ENCODE measurements around the gene SLC19A1.

DNA sequence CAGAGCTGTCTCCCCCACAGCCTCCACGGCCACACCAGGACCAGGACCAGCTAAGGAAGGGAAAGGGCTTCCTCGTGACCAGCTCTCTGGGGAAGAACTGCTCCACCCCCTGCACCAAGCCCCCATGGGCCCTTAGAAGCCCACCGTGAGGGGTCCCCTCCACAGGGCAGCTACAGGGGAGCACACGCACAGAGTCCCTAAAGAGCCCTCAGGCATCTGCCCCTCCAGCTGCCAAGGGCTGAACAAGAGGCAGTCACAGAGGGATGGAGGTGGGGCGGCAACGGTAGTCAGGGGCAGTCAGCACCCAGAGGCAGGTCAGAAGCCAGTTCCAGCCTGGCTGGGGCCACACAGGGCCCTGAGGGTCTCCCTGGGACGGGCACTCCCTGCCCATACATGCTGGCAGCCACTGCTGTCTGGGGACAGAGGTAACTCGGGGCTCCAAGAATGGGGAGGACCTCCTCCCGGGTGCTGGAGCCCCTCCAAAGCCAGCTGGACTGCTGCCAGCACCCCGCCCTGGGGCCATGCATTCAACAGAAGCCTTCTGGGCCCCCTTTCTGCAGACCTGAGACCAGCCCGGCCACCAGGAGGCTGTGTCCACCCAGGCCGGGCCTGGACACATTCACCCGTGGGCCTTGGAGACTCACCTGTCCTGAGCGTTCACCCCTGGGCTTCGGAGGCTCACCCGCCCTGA lies 18.7 kb downstream of the SLC19A1 start:
- TF ChIP-seq EZH2 (IDR thresholded peaks at IDR 0.05; ENCODE audit: low read length, missing control alignments), result no peak
- TF ChIP-seq, protein P1, sequence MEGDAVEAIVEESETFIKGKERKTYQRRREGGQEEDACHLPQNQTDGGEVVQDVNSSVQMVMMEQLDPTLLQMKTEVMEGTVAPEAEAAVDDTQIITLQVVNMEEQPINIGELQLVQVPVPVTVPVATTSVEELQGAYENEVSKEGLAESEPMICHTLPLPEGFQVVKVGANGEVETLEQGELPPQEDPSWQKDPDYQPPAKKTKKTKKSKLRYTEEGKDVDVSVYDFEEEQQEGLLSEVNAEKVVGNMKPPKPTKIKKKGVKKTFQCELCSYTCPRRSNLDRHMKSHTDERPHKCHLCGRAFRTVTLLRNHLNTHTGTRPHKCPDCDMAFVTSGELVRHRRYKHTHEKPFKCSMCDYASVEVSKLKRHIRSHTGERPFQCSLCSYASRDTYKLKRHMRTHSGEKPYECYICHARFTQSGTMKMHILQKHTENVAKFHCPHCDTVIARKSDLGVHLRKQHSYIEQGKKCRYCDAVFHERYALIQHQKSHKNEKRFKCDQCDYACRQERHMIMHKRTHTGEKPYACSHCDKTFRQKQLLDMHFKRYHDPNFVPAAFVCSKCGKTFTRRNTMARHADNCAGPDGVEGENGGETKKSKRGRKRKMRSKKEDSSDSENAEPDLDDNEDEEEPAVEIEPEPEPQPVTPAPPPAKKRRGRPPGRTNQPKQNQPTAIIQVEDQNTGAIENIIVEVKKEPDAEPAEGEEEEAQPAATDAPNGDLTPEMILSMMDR (conservative IDR thresholded peaks at IDR 0.05 in 1 of 2, IDR thresholded peaks at IDR 0.05 in 1 of 2; ENCODE audit: low read depth in 1 of 2, low read length in 2 of 2), result no peak
